ENCODE results near the gene ZNF165.

GRCh38 chr6:28064272-28064671 is 16.1 kb upstream of the ZNF165 start:
- TF ChIP-seq ELF4 (IDR thresholded peaks at IDR 0.05) (no peak), FOXM1 (IDR thresholded peaks at IDR 0.05; ENCODE audit: borderline replicate concordance) (no peak), HDGF (IDR thresholded peaks at IDR 0.05; ENCODE audit: borderline replicate concordance) (no peak), ZNF384 (IDR thresholded peaks at IDR 0.05) (no peak), BHLHE40 (IDR thresholded peaks at IDR 0.05; ENCODE audit: borderline replicate concordance) (no peak)
